ENCODE results near the gene PLA2G6.
A peak's percentile ranks its signal among the peaks of the same experiment; 100 is the strongest.

The PLA2G6 gene

GRCh38 chr22:38141217-38141973, 40.2 kb downstream of the PLA2G6 start:
- DNase-seq, result peak in 4 of 10 donors; percentile 5 to 51 (median 32)
- intact Hi-C loops (cut with DNase I), result no loop called here

- peak in 4 of 10 donors; percentile 23 to 67 (median 38) for DNase-seq
- intact Hi-C loops (cut with DNase I), result no loop called here
Observed at GRCh38 chr22:38139901-38140300, 41.7 kb downstream of the PLA2G6 start.

GRCh38 chr22:38138961-38139360, 42.7 kb downstream of the PLA2G6 start:
- intact Hi-C loops (cut with DNase I), result no loop called here
- peak in 3 of 10 donors; percentile 14 to 72 (median 25) for DNase-seq

GRCh38 chr22:38137876-38138687, 43.5 kb downstream of the PLA2G6 start:
- peak in 3 of 10 donors; percentile 5 to 68 (median 39) for DNase-seq
- intact Hi-C loops (cut with DNase I), result no loop called here

- peak in 1 of 10 donors; percentile 4 for DNase-seq
- intact Hi-C loops (cut with DNase I), result no loop called here
Observed at GRCh38 chr22:38136607-38137006, 45.0 kb downstream of the PLA2G6 start.

GRCh38 chr22:38135133-38135706, 46.4 kb downstream of the PLA2G6 start:
- intact Hi-C loops (cut with DNase I), result no loop called here
- peak in 7 of 10 donors; percentile 47 to 92 (median 61) for DNase-seq

GRCh38 chr22:38133331-38133730, 48.3 kb downstream of the PLA2G6 start:
- DNase-seq, result peak in 3 of 10 donors; percentile 7 to 45 (median 17)
- intact Hi-C loops (cut with DNase I), result no loop called here

- intact Hi-C loops (cut with DNase I), result no loop called here
- peak in 3 of 10 donors; percentile 11 to 67 (median 61) for DNase-seq
Observed at GRCh38 chr22:38132794-38133193, 48.8 kb downstream of the PLA2G6 start.

- intact Hi-C loops (cut with DNase I), result no loop called here
- peak in 2 of 10 donors; percentile 11 to 22 for DNase-seq
Observed at GRCh38 chr22:38132136-38132535, 49.5 kb downstream of the PLA2G6 start.

- intact Hi-C loops (cut with DNase I), result no loop called here
Observed at GRCh38 chr22:38131399-38131798, 50.2 kb downstream of the PLA2G6 start.

GRCh38 chr22:38129856-38130255, 51.8 kb downstream of the PLA2G6 start:
- intact Hi-C loops (cut with DNase I), result no loop called here
- DNase-seq, result peak in 2 of 10 donors; percentile 51 to 69

More at GRCh38 chr22:38131399-38131798, 50.2 kb downstream of the PLA2G6 start:
- DNase-seq, result no peak

- intact Hi-C loops (cut with DNase I), result no loop called here
- DNase-seq, result peak in 2 of 10 donors; percentile 35 to 67
Observed at GRCh38 chr22:38129021-38129420, 52.6 kb downstream of the PLA2G6 start.

- peak in 1 of 10 donors; percentile 62 for DNase-seq
- intact Hi-C loops (cut with DNase I), result no loop called here
Observed at GRCh38 chr22:38127869-38128268, 53.8 kb downstream of the PLA2G6 start.

GRCh38 chr22:38126928-38127668, 54.5 kb downstream of the PLA2G6 start:
- DNase-seq, result peak in 1 of 10 donors; percentile 62
- intact Hi-C loops (cut with DNase I), result no loop called here

GRCh38 chr22:38125751-38126201, 55.9 kb downstream of the PLA2G6 start:
- DNase-seq, result peak in 5 of 10 donors; percentile 25 to 81 (median 42)

GRCh38 chr22:38125038-38125610, 56.5 kb downstream of the PLA2G6 start:
- intact Hi-C loops (cut with DNase I), result no loop called here
- peak in 2 of 10 donors; percentile 10 to 66 for DNase-seq

More at GRCh38 chr22:38125751-38126201, 55.9 kb downstream of the PLA2G6 start:
- intact Hi-C loops (cut with DNase I), result no loop called here

- no peak for DNase-seq
- intact Hi-C loops (cut with DNase I), result no loop called here
Observed at GRCh38 chr22:38124236-38124974, 57.2 kb downstream of the PLA2G6 start.

GRCh38 chr22:38122616-38123015, 59.0 kb downstream of the PLA2G6 start:
- DNase-seq, result no peak
- intact Hi-C loops (cut with DNase I), result no loop called here
